IMR-90 (cell line): ENCODE measurements around the gene ZSCAN25. TPM values are rescaled to one million over a fixed set of nuclear protein-coding genes. Genes with fewer than 3 reads are reported as not detected.

Experiments used
- polyA plus RNA-seq, 3 experiments: library from polyadenylated mRNA; depleted of rRNA; stranded (reverse); fragments of >200 nt; gene quantifications; 2 replicates each; pipeline ENCODE4 v1.2.3, GENCODE V29; 2012; ENCODE audit warnings: low replicate concordance in 1 of 3
- total RNA-seq: library from RNA; depleted of rRNA; stranded (reverse); fragments of >200 nt; gene quantifications from 2 replicates; pipeline ENCODE4 v1.2.3, GENCODE V29; 2012; rRNA removed

Gene ZSCAN25
- total and polyA plus RNA-seq, 2 of the 4 experiments (the other 2 are of a cell fraction) = 6.2 to 9.0 TPM

Other genes starting within 250 kb of the ZSCAN25 start
- 243 and 351 TPM in 2 replicates for gene ARPC1B, start 242.2 kb upstream of the ZSCAN25 start, total RNA-seq
- 488 and 548 TPM in 2 replicates for gene ARPC1B, start 242.2 kb upstream of the ZSCAN25 start, polyA plus RNA-seq (2012; rRNA removed)
- 40.3 and 124 TPM in 2 replicates for gene PDAP1, start 208.3 kb upstream of the ZSCAN25 start, total RNA-seq
- 123 and 193 TPM in 2 replicates for gene PDAP1, start 208.3 kb upstream of the ZSCAN25 start, polyA plus RNA-seq (2012; rRNA removed)
- 72.6 and 111 TPM in 2 replicates for gene BUD31, start 208.0 kb upstream of the ZSCAN25 start, total RNA-seq
- 94.2 and 97.2 TPM in 2 replicates for gene BUD31, start 208.0 kb upstream of the ZSCAN25 start, polyA plus RNA-seq (2012; rRNA removed)
- 2.2 and 2.8 TPM in 2 replicates for gene PTCD1, start 178.1 kb upstream of the ZSCAN25 start, total RNA-seq
- gene PTCD1, start 178.1 kb upstream of the ZSCAN25 start, polyA plus RNA-seq (2012; rRNA removed) = 4.0 and 4.7 TPM in 2 replicates
- 23.8 and 23.9 TPM in 2 replicates for gene CPSF4, start 178.0 kb upstream of the ZSCAN25 start, total RNA-seq
- gene CPSF4, start 178.0 kb upstream of the ZSCAN25 start, polyA plus RNA-seq (2012; rRNA removed) = 38.5 and 44.9 TPM in 2 replicates
- gene ATP5MF, start 150.8 kb upstream of the ZSCAN25 start, total RNA-seq = 559 and 1,184 TPM in 2 replicates
- gene ATP5MF, start 150.8 kb upstream of the ZSCAN25 start, polyA plus RNA-seq (2012; rRNA removed) = 1,472 and 2,029 TPM in 2 replicates
- 4.2 and 4.8 TPM in 2 replicates for gene ZNF789, start 144.1 kb upstream of the ZSCAN25 start, total RNA-seq
- gene ZNF789, start 144.1 kb upstream of the ZSCAN25 start, polyA plus RNA-seq (2012; rRNA removed) = 7.4 and 8.9 TPM in 2 replicates
- gene ZNF394, start 116.7 kb upstream of the ZSCAN25 start, total RNA-seq = 22.8 and 24.7 TPM in 2 replicates
- gene ZNF394, start 116.7 kb upstream of the ZSCAN25 start, polyA plus RNA-seq (2012; rRNA removed) = 10.7 and 10.9 TPM in 2 replicates
- 15.8 and 16.3 TPM in 2 replicates for gene ZKSCAN5, start 112.3 kb upstream of the ZSCAN25 start, total RNA-seq
- 5.4 and 5.5 TPM in 2 replicates for gene ZKSCAN5, start 112.3 kb upstream of the ZSCAN25 start, polyA plus RNA-seq (2012; rRNA removed)
- gene FAM200A, start 64.8 kb upstream of the ZSCAN25 start, total RNA-seq = 5.9 and 10.3 TPM in 2 replicates
- 4.5 and 6.0 TPM in 2 replicates for gene FAM200A, start 64.8 kb upstream of the ZSCAN25 start, polyA plus RNA-seq (2012; rRNA removed)
- gene ZNF655, start 58.3 kb upstream of the ZSCAN25 start, total RNA-seq = 49.6 and 56.4 TPM in 2 replicates
- gene ZNF655, start 58.3 kb upstream of the ZSCAN25 start, polyA plus RNA-seq (2012; rRNA removed) = 47.9 and 54.7 TPM in 2 replicates
- 0.54 and 0.56 TPM in 2 replicates for gene TMEM225B, start 18.7 kb upstream of the ZSCAN25 start, total RNA-seq
- gene TMEM225B, start 18.7 kb upstream of the ZSCAN25 start, polyA plus RNA-seq (2012; rRNA removed) = 0.27 and 0.32 TPM in 2 replicates
- not detected in 2 replicates for gene CYP3A5, start 63.0 kb downstream of the ZSCAN25 start, total RNA-seq
- not detected in 2 replicates for gene CYP3A5, start 63.0 kb downstream of the ZSCAN25 start, polyA plus RNA-seq (2012; rRNA removed)
- gene CYP3A7, start 118.2 kb downstream of the ZSCAN25 start, total RNA-seq = not detected in 2 replicates
- gene CYP3A7, start 118.2 kb downstream of the ZSCAN25 start, polyA plus RNA-seq (2012; rRNA removed) = not detected in 2 replicates
- not detected in 2 replicates for gene CYP3A4, start 167.2 kb downstream of the ZSCAN25 start, total RNA-seq
- gene CYP3A4, start 167.2 kb downstream of the ZSCAN25 start, polyA plus RNA-seq (2012; rRNA removed) = not detected in 2 replicates
- gene CYP3A43, start 211.1 kb downstream of the ZSCAN25 start, total RNA-seq = not detected in 2 replicates
- gene CYP3A43, start 211.1 kb downstream of the ZSCAN25 start, polyA plus RNA-seq (2012; rRNA removed) = not detected in 2 replicates